ENCODE data around the gene CCDC85C. TPM values are rescaled to one million over a fixed set of nuclear protein-coding genes. Genes with fewer than 3 reads are reported as not detected.

CCDC85C gene
- total and polyA plus RNA-seq, 2 of the 4 experiments (the other 2 are of a cell fraction), result 16.0 to 19.0 TPM

- H3K9me1 ChIP-seq (ENCODE audit: insufficient read depth, low read length), result peaks cover 17% of the 10 kb centered on the region
- no peak overlapping the region for H3K9ac ChIP-seq (ENCODE audit: low read depth, low read length)
- dilution Hi-C loops (cut with HindIII; ENCODE audit: low sequenced_read_pairs, unreplicated experiment) (no loop called here), intact Hi-C loops (cut with micrococcal nuclease) (loop anchor here (5.0 kb wide), 1 partner anchor 235 kb away; no protein-coding TSS in a partner anchor), in situ Hi-C loops (cut with MboI; ENCODE audit: low sequenced_read_pairs) (no loop called here)
- H4K91ac ChIP-seq (ENCODE audit: insufficient read depth, low read depth, low read length), result no peak overlapping the region
- H3K36me3 ChIP-seq (ENCODE audit: control insufficient read depth, insufficient read depth, low read length), result no peaks in the 10 kb centered on the region
- H2AFZ ChIP-seq (replicated peaks; ENCODE audit: low read length, poor library complexity), result no peak overlapping the region
- no peak overlapping the region for H3K23ac ChIP-seq (ENCODE audit: low read depth, low read length)
- peak overlapping the region; percentile 64; the same call in 1 of the 2 replicates for H2AK5ac ChIP-seq (ENCODE audit: low read depth, low read length)
- no peaks in the 10 kb centered on the region for H3K27me3 ChIP-seq (ENCODE audit: control insufficient read depth, insufficient read depth, low read length)
- ATAC-seq (ENCODE audit: low read depth) (no peak), DNase-seq (no peak)
- WGBS, 2 experiments (ENCODE audit: extremely low coverage in 2 of 2, insufficient read length in 1 of 2), result 75% methylated on average over 2 of the region's 2 CpGs; no CpG with 5 or more reads in 1 of the 2 experiments
- no peak overlapping the region for H4K8ac ChIP-seq (ENCODE audit: low read depth in 2 of 2, low read length in 2 of 2)
- H3K4me1 ChIP-seq (ENCODE audit: control insufficient read depth, insufficient read depth, low read length), result peaks cover 19% of the 10 kb centered on the region
- no peak overlapping the region for H3K56ac ChIP-seq (ENCODE audit: extremely low read depth, insufficient read depth, low read length)
- H3K4me2 ChIP-seq (ENCODE audit: low read depth, low read length), result no peak overlapping the region
- H3K4me3 ChIP-seq (ENCODE audit: insufficient read depth, low read depth, low read length), result no peak overlapping the region
- H3K27ac ChIP-seq (ENCODE audit: insufficient read depth, low read length), result no peak overlapping the region
- H2BK120ac ChIP-seq (ENCODE audit: low read depth, low read length), result no peak overlapping the region
- H3K79me1 ChIP-seq (ENCODE audit: low read depth in 1 of 2, low read length in 2 of 2), result peaks cover 0 to 2% of the 10 kb centered on the region in 2 experiments; a peak in 1 of 4 replicates
- BruUV-seq (replicated peaks), result no TSS peak
- no peak overlapping the region for H2BK15ac ChIP-seq (ENCODE audit: low read depth, low read length)
- ChIA-PET CTCF (no interaction called here), POLR2A (ENCODE audit: unreplicated experiment) (no interaction called here)
- H3K4ac ChIP-seq (ENCODE audit: low read depth, low read length), result no peak overlapping the region
- H3K14ac ChIP-seq (replicated peaks; ENCODE audit: low read depth, low read length), result no peak overlapping the region
- no peak overlapping the region for H2AK9ac ChIP-seq (replicated peaks; ENCODE audit: low read depth, low read length, poor library complexity)
- H4K5ac ChIP-seq (ENCODE audit: low read depth, low read length), result no peak overlapping the region
- TF ChIP-seq MAZ (IDR thresholded peaks at IDR 0.05; ENCODE audit: borderline replicate concordance, low read depth, low read length) (no peak), POLR2A (IDR thresholded peaks at IDR 0.05; ENCODE audit: low read depth, low read length) (no peak), RFX5 (IDR thresholded peaks at IDR 0.05; ENCODE audit: low read depth, low read length) (no peak), FOS (IDR thresholded peaks at IDR 0.05; ENCODE audit: low read depth, low read length) (no peak), SMC3 (IDR thresholded peaks at IDR 0.05; ENCODE audit: low read depth, low read length) (no peak), MAFK (IDR thresholded peaks at IDR 0.05; ENCODE audit: low read depth, low read length) (no peak), CHD1 (IDR thresholded peaks at IDR 0.05; ENCODE audit: low read depth, low read length) (no peak), BHLHE40 (IDR thresholded peaks at IDR 0.05; ENCODE audit: low read depth, low read length) (no peak), RAD21 (IDR thresholded peaks at IDR 0.05; ENCODE audit: low read length) (no peak), MXI1 (IDR thresholded peaks at IDR 0.05; ENCODE audit: borderline replicate concordance, low read depth, low read length) (no peak), RCOR1 (IDR thresholded peaks at IDR 0.05; ENCODE audit: insufficient replicate concordance, low read length) (no peak), CEBPB (IDR thresholded peaks at IDR 0.05; ENCODE audit: low read depth, low read length) (no peak), NFE2L2 (IDR thresholded peaks at IDR 0.05; ENCODE audit: low read depth, low read length) (no peak)
- TF ChIP-seq, protein P1, sequence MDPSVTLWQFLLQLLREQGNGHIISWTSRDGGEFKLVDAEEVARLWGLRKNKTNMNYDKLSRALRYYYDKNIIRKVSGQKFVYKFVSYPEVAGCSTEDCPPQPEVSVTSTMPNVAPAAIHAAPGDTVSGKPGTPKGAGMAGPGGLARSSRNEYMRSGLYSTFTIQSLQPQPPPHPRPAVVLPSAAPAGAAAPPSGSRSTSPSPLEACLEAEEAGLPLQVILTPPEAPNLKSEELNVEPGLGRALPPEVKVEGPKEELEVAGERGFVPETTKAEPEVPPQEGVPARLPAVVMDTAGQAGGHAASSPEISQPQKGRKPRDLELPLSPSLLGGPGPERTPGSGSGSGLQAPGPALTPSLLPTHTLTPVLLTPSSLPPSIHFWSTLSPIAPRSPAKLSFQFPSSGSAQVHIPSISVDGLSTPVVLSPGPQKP (IDR thresholded peaks at IDR 0.05; ENCODE audit: borderline replicate concordance, low read depth, low read length), result no peak
- TF ChIP-seq, protein P2, sequence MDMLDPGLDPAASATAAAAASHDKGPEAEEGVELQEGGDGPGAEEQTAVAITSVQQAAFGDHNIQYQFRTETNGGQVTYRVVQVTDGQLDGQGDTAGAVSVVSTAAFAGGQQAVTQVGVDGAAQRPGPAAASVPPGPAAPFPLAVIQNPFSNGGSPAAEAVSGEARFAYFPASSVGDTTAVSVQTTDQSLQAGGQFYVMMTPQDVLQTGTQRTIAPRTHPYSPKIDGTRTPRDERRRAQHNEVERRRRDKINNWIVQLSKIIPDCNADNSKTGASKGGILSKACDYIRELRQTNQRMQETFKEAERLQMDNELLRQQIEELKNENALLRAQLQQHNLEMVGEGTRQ (IDR thresholded peaks at IDR 0.05; ENCODE audit: low read depth, low read length), result no peak
- TF ChIP-seq, protein P3, sequence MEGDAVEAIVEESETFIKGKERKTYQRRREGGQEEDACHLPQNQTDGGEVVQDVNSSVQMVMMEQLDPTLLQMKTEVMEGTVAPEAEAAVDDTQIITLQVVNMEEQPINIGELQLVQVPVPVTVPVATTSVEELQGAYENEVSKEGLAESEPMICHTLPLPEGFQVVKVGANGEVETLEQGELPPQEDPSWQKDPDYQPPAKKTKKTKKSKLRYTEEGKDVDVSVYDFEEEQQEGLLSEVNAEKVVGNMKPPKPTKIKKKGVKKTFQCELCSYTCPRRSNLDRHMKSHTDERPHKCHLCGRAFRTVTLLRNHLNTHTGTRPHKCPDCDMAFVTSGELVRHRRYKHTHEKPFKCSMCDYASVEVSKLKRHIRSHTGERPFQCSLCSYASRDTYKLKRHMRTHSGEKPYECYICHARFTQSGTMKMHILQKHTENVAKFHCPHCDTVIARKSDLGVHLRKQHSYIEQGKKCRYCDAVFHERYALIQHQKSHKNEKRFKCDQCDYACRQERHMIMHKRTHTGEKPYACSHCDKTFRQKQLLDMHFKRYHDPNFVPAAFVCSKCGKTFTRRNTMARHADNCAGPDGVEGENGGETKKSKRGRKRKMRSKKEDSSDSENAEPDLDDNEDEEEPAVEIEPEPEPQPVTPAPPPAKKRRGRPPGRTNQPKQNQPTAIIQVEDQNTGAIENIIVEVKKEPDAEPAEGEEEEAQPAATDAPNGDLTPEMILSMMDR (conservative IDR thresholded peaks at IDR 0.05; ENCODE audit: low read depth, low read length), result no peak
- H2BK5ac ChIP-seq (ENCODE audit: low read depth, low read length, poor library complexity, severe bottlenecking), result no peak overlapping the region
- no peaks in the 10 kb centered on the region for H3K9me3 ChIP-seq (ENCODE audit: control insufficient read depth, insufficient read depth, low read length)
- H3K18ac ChIP-seq (ENCODE audit: low read depth, low read length), result no peak overlapping the region
- no peaks in the 10 kb centered on the region for H4K20me1 ChIP-seq (ENCODE audit: insufficient read depth, low read length)
- no peak overlapping the region for H2BK20ac ChIP-seq (ENCODE audit: low read depth, low read length)
Measured at GRCh38 chr14:99627100-99627499, 23.1 kb upstream of the CCDC85C start.
